GM19023 (cell line): ENCODE results near the gene RNF214.
"Not testable (repeated sequence)": the region's sequence is repeated elsewhere in the genome, so short reads cannot be mapped to it uniquely, and the experiment has no call there.

ENCODE experiments used
- ATAC-seq: cut with Tn5 transposase; IDR thresholded peaks from one replicate; pipeline ENCODE4 v1.9.1; 2021; ENCODE audit warnings: mild to moderate bottlenecking, moderate library complexity; ENCODE audit not compliant: unreplicated experiment

RNF214 gene

DNA sequence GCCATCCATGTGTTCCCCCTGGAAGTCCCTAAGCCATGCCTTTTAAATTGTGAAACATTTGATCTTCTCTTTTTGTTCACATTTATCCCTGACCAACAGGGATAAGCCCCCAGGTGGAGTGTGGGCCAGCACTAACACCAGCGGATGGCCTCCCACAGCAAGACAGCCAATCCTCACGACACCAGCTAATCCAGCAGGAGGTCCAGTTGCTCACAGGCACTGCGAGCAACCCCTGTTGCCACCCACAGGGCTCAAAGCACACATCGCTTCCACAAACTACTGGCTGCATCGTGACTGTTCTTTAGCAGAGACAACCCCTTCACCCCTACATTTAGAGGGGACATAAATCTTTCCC is 2.6 kb upstream of the RNF214 start:
- ATAC-seq: no peak

DNA sequence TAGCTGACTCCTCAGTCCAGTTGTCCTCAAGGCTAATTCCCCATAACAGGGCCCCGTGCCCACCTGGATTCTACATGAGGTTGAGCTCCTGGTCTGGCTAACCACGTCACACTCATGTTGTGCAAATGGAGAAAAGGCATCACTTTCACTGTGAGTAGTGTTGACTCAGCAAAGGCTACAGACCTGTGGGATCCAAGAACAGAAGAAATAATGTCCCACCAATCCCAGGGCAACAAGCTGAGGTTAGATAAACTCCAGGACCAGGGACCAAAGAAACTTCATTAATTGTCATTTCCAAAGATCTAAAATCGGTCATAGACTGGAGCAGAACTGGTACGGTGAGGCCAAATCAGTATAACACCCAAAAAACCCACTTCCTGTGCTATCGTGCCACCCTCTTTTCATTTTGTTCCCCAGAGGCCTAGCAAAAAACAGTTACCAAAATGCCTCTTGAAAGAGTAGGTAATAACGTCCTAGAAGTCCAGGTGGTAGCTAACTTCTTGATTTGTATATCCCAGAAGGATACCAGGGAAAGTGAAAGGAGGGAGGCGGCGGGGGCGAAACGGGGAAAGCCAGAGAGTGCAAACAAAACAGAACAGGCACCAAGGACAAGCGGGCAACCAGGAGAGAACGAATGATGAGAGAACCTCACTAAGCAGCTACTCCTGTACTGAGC is 2.0 kb upstream of the RNF214 start:
- no peak for ATAC-seq

- ATAC-seq: no peak
These were observed 1.3 kb upstream of the RNF214 start for GRCh38 chr11:117230999-117231841.

GRCh38 chr11:117231842-117232091 is 704 bp upstream of the RNF214 start, which contains the start of gene PCSK7:
Gene PCSK7 (minus strand): TSS chr11:117232073. CDS start chr11:117229844, 2,229 bp downstream.
- no peak for ATAC-seq

GRCh38 chr11:117232911-117233409 is 489 bp downstream of the RNF214 start:
- no peak for ATAC-seq

DNA sequence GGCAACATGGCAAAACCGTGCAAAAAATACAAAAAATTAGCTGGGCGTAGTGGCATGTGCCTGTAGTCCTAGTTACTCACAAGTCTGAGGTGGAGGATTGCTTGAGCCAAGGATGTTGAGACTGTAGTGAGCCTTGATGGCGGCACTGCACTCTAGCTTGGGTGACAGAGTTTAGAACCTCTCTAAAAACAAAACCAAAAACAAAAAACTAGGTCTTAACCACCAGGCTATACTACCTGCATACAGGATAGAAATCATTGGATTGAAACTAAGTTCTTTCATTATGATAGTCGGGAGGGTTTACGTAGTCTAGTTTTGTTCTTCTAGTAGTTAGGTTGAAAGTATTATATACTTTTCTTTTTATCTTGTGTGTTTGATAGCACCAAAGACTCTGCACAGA is 5.8 kb downstream of the RNF214 start:
- no peak for ATAC-seq

DNA sequence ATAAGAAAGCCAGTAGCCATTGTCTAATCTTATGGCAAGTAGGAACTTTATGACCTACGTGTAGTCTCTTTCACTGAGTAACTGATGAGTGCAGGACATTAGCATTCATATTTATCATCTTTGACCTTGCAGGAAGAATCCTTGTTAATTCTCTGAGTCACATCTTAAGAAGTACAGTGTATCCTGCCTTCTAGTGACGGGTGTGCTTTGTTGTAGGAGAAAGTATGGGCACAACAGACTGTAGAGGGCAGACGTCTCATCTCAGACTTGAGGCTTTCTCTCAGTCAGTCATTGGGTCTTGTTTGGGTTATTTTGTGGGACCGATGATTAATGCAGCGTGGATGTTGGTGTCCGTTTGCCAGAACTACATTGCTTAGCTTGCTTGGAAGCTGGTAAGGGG is 6.8 kb downstream of the RNF214 start:
- no peak for ATAC-seq

DNA sequence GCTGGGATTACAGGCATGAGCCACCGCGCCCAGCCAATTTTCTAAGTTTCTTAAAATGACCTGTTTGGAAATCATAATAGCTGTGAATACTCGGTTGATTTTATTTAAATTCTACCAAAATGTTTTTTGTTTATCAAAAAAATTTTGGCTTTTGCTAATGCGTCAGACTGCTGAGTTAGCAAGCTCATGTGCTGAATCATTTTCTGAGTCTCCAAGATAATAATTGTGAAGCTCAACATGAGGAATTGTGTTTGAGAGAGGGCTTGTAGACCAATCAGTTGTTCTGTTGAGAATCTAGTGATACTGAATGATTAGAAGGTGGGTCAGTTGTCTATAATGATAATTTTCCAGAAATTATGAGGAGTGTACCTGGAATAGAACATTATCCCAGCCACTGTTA is 15.9 kb downstream of the RNF214 start:
- no peak for ATAC-seq

GRCh38 chr11:117249571-117249970 is 17.1 kb downstream of the RNF214 start:
- ATAC-seq: no peak

DNA sequence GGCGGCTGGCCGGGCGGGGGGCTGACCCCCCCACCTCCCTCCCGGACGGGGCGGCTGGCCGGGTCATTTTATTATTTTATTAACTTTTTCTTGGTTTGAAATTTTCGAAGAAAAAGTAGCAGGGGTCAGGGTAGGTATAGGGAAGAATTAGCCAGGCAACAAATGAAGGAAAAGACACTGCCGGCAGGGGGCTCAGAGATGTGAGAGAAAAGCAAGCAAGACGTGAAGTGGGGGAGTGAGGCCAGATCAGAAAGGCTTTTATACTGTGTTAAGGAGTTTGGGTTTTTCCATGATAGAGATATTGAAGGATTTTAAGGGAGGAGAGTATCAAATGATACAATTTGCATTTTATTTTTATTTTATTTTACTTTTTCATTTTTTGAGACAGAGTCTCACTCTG is 19.0 kb downstream of the RNF214 start:
- ATAC-seq: no peak

DNA sequence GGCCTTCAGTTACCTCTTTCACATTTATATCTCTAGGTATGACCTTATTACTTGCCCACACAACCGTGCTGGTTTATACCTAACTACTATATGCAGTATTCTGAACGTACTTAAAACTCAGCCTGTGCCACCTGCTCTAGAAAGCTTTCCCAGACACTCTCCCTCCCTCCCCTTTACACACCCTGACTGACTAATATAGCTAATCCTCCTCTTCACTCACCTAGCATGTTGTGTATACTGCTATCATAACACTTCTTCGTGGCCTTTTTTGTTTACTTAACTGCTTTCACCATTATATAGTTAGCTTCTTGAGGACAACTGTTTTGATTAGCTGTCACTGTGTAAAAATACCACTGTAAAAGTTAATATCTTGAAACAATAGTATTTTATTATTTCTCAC is 23.5 kb downstream of the RNF214 start:
- ATAC-seq: no peak

- ATAC-seq: no peak
These were observed 24.1 kb downstream of the RNF214 start for GRCh38 chr11:117256573-117256972.

- no peak for ATAC-seq
These were observed 26.1 kb downstream of the RNF214 start for GRCh38 chr11:117258576-117258975.

GRCh38 chr11:117259417-117259816 is 26.9 kb downstream of the RNF214 start:
- ATAC-seq: no peak

DNA sequence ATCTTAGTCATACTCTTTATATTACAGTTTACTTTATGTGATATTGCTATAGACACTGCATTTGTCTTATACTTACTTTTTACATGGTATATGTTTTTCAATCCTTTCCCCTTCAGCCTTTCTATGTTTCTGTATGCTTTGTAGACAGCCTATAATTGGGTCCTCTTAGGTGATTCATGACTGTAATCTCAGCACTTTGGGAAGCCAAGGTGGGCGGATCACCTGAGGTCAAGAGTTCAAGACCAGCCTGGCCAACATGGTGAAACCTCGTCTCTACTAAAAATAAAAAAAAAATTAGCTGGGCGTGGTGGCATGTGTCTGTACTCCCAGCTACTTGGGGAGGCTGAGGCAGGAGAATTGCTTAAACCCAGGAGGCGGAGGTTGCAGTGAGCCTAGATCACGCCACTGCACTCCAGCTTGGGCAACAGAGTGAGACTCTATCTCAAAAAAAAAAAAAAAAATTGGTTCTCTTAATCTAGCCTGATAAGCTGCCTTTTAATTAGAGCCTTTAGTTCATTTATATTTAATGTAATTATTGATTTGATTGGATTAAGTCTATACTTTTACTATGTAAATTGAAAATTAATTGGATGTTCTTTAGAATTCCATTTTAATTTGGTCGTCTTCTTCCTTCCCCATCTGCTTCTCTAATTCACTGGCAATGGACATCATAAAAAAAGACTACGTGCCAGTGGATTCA is 32.3 kb downstream of the RNF214 start:
- not testable (repeated sequence) for ATAC-seq

- ATAC-seq: no peak
These were observed 33.3 kb downstream of the RNF214 start for GRCh38 chr11:117265745-117266144.

- no peak for ATAC-seq
These were observed 37.4 kb downstream of the RNF214 start for GRCh38 chr11:117269856-117270255.

- ATAC-seq: no peak
These were observed 38.7 kb downstream of the RNF214 start for GRCh38 chr11:117271208-117271607.

DNA sequence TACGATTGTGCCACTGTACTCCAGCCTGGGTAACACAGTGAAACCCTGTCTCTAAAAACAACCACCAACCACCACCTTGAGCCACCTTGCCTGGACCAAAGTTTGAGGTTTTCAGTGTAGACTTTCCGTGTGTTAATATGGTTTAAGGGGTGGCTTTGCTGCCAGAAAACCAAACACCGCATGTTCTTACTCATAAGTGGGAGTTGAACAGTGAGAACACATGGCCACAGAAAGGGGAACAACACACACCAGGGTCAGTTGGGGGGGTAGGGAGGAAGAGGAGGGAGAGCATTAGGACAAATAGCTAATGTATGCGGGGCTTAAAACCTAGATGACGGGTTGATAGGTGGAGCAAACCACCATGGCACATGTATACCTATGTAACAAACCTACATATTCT is 39.7 kb downstream of the RNF214 start:
- ATAC-seq: not testable (repeated sequence)

DNA sequence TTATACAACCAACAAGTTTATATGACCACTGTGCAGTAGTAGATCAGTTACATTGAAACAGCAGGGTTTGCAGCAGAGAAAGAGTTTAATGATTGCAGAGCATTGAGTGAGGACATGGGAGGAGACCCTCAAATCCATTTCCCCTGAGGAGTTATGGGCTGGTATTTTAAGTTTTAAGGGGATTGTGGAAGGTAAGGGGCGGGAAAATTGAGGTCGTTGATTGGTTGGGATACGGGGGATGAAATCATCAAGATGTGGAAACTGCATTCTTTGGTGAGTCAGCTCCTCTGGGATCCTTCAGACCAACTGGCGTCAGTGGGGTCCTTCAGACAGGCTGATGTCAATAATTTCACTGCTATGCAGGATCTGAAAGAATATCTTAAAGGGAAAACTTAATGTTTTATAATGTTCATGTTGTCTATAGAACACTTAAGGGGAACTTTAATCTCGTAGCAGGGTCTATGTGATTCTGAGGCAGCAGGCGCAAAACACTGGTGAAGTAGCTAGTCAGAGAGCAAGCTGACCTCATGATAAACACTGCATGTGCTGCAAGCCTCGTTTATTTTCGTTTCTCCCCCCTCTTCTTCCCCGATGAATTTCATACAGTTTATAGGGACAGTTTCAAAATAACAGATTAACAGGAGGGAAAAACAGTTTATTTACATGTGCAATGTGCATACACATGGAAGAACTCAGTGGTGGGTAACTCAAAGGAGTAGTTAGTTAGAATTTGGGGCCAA is 41.2 kb downstream of the RNF214 start:
- no peak for ATAC-seq

DNA sequence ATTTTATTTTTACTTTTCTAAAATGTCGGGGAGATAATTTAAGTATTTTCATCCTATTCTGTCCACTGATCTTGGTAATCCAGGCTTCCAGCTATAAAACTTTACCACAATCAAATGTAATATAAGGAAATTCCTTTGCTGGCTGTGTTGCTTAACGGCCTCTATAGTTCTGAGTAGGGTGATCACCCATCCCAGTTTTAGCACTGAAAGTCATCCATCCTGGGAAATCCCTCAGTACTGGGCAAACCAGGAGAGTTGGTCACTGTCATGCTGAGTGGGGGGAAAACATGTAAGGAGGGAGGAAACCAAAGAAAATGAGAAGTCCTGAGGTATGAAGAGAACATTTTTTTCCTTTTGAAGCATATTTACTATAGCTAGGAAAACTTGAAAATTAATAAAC is 45.9 kb downstream of the RNF214 start:
- ATAC-seq: no peak
